Renal pelvis (tissue), 4 donors: ENCODE results near the gene ASTN2. TPM values are rescaled to one million over a fixed set of nuclear protein-coding genes. Genes with fewer than 3 reads are reported as not detected.

Source experiments
- DNase-seq: peaks from one replicate; pipeline ENCODE4 v3.0.0-alpha.2; 2013
- polyA plus RNA-seq, 3 donors: library from polyadenylated mRNA; unstranded; fragments of 120-200 nt; gene quantifications; one replicate each; pipeline ENCODE4 v1.2.1, GENCODE V29; 2013; ENCODE audit not compliant: insufficient read length in 3 of 3

Gene ASTN2
- polyA plus RNA-seq, 3 donors = 14.8 to 16.2 (median 15.9) TPM

GRCh38 chr9:117374076-117374725 lies 40.7 kb downstream of the ASTN2 start:
- no peak for DNase-seq

GRCh38 chr9:117368684-117369230 lies 46.1 kb downstream of the ASTN2 start:
- no peak for DNase-seq

- no peak for DNase-seq
Measured at GRCh38 chr9:117365438-117365837, 49.4 kb downstream of the ASTN2 start.

- no peak for DNase-seq
Measured at GRCh38 chr9:117363006-117363405, 51.9 kb downstream of the ASTN2 start.

GRCh38 chr9:117359910-117360309 lies 54.9 kb downstream of the ASTN2 start:
- DNase-seq = no peak

- DNase-seq = no peak
Measured at GRCh38 chr9:117355542-117355941, 59.3 kb downstream of the ASTN2 start.

- DNase-seq = no peak
Measured at GRCh38 chr9:117354997-117355396, 59.9 kb downstream of the ASTN2 start.

- DNase-seq = no peak
Measured at GRCh38 chr9:117354244-117354847, 60.5 kb downstream of the ASTN2 start.

- no peak for DNase-seq
Measured at GRCh38 chr9:117344892-117345660, 69.8 kb downstream of the ASTN2 start.

GRCh38 chr9:117343427-117343826 lies 71.4 kb downstream of the ASTN2 start:
- no peak for DNase-seq

- DNase-seq = no peak
Measured at GRCh38 chr9:117341151-117341550, 73.7 kb downstream of the ASTN2 start.

GRCh38 chr9:117340422-117340821 lies 74.4 kb downstream of the ASTN2 start:
- DNase-seq = no peak

GRCh38 chr9:117335837-117336433 lies 78.9 kb downstream of the ASTN2 start:
- DNase-seq = no peak

GRCh38 chr9:117334101-117334500 lies 80.8 kb downstream of the ASTN2 start:
- no peak for DNase-seq

- no peak for DNase-seq
Measured at GRCh38 chr9:117325831-117326230, 89.0 kb downstream of the ASTN2 start.

- no peak for DNase-seq
Measured at GRCh38 chr9:117325110-117325731, 89.6 kb downstream of the ASTN2 start.

GRCh38 chr9:117323390-117323789 lies 91.5 kb downstream of the ASTN2 start:
- no peak for DNase-seq

- no peak for DNase-seq
Measured at GRCh38 chr9:117317192-117317591, 97.7 kb downstream of the ASTN2 start.

GRCh38 chr9:117315236-117315635 lies 99.6 kb downstream of the ASTN2 start:
- no peak for DNase-seq

- DNase-seq = no peak
Measured at GRCh38 chr9:117313989-117314388, 100.9 kb downstream of the ASTN2 start.

GRCh38 chr9:117307701-117308100 lies 107.2 kb downstream of the ASTN2 start:
- DNase-seq = no peak

- no peak for DNase-seq
Measured at GRCh38 chr9:117306032-117306431, 108.8 kb downstream of the ASTN2 start.
